RPMI8226 (cell line): Measurements from ENCODE around the gene KRT12.
A peak's percentile ranks its signal among the peaks of the same experiment; 100 is the strongest.
"Not testable (repeated sequence)": the region's sequence is repeated elsewhere in the genome, so short reads cannot be mapped to it uniquely, and the experiment has no call there.

Experiments used
- DNase-seq: peaks from one replicate; pipeline ENCODE4 v3.0.0-alpha.2; 2015

KRT12 gene

DNA sequence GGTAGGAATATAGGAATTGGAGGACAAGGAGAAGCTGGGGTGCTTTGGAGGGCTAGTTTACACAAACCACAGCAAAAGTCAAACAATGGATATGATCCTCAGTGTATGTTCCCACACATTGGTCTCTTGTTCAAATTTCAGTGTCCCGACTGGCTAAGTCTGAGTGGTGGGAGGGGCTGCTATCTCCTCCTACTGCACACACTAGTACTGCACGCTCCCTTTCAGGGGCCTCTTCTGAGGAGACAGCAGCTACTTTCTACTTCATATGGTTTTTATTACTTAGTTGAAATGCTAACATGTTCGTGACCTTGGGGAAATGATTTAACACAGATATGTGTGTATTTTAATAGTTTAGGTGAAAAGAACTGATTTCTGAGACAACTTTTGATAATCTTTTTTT is 25.8 kb downstream of the KRT12 start:
- DNase-seq = no peak

DNA sequence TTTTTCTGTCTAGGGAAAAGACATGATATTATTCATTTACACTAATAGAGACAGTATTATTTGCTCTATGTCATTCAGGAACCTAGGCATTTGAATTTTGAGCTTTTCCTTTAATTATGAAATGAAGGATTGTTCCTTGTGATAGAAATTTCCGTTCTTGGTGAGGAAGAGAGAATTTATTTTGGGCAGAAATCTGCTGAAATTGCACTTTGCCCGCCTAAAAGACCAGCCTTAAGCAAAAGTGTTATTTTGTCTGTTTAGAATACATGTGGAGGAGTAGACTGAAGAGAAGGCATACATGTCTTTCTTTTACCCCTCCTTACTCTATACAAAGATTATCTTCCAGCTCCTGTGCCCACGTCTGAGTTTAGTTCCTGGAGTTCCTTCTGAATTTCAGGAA is 27.8 kb downstream of the KRT12 start:
- no peak for DNase-seq

DNA sequence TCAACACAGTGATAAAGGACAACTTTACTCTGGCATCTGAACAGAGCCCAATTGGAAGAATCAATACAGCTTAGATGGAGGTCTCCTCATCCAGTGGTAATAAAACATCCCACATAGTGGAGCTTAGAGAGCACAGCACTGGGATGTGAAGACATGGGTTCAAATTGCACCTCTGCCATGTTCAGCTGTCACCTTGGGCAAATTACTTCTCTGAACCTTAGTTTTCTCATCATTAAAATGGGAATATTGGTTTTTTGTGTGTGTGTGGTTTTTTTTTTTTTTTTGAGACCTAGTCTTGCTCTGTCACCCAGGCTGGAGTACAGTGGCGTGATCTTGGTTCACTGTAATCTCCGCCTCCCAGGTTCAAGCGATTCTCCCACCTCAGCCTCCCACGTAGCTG is 31.0 kb downstream of the KRT12 start:
- DNase-seq = no peak

DNA sequence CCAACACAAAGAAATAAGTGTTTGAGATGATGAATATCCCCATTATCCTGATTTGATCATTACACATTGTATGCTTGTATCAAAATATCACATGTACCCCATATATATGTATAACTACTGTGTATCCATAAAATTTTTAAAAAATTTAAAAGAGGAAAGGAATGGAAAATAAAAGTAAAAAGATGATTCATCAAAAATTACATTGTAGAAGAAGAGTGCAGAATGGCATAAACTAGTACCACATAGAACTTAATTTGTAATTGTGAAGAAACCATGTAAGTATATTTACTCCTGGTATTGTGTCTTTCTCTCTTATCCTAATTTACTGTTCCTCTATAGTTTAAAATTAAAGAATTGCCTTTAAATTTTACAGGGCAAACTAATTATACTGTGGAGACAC is 33.1 kb downstream of the KRT12 start:
- DNase-seq = no peak

DNA sequence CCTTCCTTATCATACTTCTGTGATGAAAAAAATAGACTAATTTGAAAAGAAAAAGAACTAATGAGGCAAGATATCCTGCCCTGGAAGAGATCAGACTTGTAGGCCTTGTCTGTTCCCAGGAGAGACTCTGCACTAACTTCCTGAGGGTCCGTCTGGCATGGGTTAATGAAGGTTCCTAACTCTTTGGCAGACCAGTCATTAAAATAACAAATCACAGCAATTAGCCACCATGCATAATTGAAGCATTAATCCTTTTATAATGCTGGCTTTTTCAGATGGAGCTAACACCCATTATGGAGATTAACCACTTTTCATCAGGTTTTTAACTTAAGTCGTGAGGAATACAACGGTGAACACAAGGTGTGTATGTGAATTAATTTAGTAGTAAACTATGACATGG is 34.2 kb downstream of the KRT12 start:
- no peak for DNase-seq

DNA sequence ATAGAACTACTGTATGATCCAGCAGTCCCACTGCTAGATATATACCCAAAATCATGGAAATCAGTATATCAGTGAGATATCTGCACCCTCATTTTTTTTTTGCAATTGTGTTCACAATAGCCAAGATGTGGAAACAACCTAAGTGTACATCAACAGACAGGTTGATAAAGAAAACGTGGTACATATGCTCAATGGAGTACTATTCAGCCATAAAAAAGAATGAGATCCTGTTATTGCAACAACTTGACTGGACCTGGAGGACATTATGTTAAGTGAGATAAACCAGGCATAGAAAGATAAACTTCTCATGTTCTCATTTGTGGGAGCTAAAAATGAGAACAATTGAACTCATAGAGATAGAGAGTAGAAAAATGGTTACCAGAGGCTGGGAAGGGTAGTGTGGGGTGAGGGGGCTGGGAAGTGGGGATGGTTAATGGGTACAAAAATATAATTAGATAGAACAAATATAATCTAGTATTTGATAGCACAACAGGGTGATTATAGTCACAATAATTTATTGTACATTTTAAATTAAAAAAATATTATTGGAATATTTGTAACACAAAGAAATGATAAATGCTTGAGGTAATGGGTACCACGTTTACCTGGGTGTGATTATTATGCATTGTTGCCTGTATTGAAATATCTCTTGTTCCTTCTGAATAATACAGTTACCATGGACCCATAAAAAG is 36.8 kb downstream of the KRT12 start:
- no peak for DNase-seq

DNA sequence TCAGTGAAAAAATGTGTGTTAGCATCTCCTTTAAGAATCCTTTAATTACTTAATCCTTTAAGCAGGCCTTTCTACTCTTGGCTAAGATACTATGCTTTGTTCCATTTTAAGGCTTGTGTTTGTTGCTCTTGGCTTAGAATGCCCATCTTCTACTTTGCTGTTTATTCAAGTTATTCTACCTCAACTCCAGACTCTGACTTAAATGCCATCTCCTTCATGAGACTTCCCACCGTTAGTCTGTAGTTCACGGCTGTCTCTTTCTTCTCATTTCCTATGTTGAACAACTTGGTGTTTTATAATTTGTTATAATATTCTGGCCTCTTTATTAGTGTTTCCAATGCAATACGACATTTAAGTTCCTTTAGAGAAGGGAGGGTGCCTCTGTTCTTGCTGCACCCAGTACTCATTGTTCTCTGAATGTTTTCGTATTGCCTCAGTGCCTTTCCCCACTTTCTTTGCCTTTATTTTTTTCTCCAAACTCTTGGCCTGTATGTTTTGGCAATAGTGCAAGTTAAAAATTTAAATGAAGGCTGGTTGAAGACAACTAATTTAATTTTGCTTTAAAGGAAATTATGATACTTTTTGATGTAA is 38.5 kb downstream of the KRT12 start:
- no peak for DNase-seq

DNA sequence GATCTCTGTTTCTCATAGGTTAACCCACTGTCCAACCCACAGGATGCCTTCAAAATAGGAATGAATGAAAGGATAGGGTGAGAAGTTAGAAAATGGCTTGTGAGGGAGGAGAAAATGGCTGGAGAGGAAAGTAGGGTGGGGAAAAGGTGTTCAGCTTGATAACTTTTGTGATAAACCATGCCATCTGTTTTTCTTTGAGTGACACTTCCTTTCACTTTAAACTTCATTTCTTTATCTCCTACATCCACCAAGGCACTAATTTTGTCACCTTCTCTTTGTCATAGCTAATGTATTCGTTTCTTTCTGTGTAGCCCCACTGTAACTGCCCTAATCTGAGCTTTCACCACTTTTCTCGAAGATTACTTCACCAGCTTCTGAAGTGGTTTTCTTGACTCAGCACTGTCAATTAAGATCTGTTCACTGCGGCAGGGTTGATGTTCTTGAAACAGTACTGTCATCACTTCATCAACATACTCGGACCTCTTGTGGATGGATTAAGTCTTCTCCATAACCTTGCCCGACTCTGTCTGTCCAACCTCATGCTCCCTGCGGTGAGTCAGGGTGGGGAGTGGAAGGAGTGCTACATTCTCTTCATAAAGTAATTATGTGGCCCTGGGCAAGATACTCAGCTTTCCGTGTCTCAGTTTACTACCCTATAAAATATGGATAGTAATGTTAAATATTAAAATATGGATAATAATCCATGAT is 39.1 kb downstream of the KRT12 start:
- DNase-seq = no peak

DNA sequence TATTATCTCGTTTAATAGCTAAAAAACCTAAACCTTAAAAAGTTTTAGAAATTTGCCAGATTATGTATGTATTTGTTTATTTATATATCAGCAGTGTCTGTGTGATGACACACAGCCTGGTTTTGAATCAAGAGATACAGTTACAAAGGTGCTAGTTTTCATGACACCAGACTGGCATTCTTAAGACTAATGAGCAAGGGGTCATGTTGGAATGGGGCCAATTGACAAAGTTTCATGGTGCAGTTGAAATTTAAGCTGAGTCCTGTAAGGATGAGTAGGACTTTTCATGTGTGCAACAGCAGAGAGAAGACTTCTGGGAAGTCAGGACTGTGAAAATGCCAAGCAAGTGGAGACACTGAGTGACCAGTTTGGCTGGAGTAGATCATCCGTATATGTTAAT is 41.4 kb downstream of the KRT12 start:
- no peak for DNase-seq

DNA sequence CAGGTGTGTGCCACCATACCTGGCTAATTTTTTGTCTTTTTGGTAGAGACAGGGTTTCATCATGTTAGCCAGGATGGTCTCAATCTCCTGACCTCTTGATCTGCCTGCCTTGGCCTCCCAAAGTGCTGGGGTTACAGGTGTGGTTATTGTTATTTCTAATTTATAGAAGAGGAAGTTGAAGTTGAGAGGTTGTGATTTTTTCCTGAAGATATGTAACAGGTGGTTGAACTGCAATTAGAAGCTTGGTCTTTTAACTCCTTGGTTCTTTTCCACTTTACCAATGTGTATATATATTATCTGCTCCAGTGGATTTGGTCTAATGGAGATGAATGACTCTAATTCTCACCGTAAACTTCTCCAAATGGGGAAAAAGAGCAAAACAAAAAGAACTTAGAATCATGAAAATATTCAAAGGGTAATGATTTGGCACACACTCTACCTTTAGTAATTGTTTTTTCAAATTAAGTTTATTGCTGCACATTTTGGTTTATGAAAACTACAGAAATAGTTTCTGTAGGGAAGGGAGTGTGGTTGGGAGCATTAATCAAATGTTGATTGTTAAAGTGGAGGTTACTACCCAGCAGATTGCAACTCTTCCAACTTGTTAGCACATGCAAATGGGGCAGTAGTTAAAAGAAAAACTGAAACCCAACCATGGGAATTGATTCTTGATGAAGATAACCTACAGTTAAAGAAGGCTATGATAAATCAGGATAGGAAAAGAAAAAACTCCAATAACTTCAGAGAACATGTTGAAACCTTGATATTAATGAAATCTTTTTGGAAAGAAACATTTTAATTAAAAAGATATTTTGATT is 42.8 kb downstream of the KRT12 start:
- no peak for DNase-seq

DNA sequence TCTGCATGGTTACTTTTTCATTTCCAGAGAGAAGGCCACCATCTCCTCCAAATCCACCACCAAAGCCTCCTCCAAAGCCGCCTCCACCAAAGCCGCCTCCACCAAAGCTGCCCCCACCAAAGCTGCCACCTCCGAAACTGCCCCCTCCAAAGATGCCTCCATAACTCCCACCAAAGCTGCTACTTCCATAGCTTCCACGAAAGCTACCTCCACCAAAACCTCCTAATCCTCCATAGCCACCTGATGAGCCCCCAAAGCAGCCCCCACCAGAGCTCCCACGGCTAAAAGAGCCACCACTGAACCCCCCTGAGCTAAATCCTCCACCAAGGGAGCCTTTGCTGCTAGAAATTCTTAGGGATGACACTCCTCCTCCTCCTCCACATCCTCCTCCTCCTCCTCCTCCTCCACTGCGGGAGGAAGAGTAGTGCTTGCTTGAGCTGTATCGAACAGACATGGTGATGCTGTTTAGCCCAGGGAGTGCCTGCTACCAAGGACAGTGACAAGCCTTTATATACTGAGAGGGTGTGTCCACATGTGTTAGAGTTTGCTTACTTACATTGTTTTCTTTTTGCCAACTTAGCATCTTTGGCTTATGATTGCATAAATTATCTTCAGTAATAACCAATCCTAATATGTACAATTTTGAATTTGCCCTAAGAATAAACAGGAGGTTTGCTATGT is 44.8 kb downstream of the KRT12 start, which contains the start of gene KRT10:
Gene KRT10 (minus strand): TSS at position 483 of the 681 bp plus-strand sequence. CDS start 29 bp downstream, at position 454.
- no peak for DNase-seq

DNA sequence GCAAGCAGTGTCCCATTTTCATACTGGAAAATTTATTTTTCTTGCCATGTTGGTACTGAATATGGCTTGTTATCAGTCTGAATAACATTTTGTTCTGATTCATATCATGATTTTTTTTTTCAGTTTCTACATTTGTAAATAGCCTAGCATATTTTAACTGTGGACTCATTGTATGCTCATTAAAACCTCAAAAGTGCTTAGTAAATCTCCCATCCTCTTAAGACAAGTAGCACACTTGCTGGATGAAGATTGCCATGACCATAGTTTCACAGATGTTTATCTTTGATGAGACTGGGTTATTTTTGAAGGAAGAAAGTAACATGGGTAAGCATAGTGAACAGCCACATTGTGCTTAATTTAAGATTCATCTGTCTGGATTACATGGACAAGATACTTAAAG is 45.5 kb downstream of the KRT12 start:
- DNase-seq = no peak

DNA sequence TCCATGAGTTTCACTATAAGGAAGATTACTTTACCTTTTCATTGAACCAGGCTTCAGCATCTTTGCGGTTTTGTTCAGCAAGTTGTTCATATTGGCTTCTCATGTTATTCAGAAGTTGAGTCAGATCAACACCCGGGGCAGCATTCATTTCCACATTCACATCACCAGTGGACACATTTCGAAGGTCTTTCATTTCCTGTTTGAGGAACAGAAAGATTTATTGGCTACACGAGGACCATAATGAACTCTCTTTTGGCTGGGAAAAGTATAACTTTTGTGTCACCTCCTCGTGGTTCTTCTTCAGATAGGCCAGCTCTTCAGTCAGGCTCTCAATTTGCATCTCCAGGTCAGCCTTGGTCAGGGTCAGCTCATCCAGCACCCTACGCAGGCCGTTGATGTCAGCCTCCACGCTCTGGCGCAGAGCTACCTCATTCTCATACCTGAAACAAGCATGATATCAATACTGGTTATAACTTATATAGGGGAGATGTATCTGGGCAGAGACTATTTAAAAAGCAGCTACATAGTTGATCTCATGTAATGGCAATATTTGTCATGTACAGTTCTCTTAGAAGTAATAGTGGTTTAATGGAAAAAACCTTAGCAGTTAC is 46.7 kb downstream of the KRT12 start:
- DNase-seq = no peak

DNA sequence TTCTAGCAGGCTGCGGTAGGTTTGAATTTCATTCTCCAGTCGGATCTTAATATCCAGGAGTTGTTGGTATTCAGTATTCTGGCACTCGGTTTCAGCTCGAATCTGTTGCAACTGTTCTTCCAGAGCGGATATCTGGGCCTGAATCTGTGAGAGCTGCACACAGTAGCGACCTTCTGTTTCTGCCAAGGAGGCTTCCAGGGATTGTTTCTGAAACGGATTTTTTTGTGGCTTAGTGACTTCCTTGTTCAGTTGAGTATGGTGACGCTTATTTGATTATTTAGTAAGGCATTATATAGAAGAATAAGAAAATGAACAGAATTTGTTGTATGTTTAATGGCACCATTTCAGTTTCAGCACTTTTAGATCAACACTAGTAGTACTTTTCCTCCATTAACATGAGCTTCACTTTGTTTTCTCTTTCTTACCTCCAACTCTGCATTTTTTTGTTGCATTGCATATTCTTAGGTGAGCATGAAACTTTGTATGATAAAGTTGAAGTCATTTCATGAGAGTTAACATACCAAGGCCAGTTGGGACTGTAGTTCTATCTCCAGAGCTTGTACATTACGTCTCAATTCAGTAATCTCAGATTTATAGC is 47.4 kb downstream of the KRT12 start:
- DNase-seq = no peak

DNA sequence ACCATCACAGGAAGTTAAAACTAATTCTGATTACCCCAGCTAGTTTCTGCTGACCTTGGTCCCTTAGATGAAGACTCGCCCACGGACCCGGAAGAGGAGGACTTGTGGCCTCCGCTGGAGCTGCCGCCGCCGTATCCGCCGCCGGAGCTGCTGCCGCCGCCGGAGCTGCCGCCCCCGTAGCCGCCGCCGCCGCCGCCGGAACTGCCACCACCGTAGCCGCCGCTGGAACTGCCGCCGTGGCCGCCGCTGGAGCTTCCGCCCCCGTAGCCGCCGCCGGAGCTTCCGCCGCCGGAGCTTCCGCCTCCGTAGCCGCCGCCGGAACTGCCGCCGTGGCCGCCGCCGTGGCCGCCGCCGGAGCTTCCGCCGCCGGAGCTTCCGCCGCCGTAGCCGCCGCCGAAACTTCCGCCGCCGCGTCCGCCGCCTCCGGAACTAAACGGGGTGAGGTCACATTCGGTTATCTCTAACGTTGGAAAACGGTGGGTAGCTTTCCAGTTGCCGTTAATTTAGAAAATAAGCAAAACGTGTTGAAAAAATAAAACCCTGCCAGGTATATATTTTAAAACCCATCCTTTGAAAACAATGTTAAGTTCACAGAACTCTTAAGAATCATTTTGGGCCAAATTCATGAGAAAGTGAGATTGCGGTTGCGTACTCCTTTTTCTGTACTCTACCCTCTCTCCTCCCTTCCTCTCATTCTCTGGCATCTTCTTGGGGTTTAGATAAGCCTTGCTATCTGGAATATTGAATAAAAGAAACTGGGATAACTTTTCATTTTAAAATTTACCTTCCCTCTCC is 48.1 kb downstream of the KRT12 start:
- peak; percentile 89 for DNase-seq

DNA sequence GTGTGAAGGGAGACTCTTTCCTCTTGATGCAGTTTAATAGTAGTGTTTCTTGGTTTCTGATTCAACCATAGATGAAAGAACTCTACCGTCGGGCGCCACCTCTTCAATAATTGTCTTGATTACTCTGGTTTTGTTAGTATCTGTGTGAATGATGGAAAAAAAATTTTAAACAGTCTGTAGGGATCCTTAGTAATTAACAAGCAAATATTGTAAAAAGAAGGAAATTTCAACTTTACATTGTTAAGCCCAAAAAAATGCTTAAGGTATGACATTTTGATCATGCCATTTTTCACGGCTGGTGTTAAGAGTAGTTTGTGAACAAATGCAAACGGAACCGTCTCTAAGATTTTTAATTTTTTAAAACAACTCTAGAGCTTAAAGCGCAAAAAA is 48.7 kb downstream of the KRT12 start:
- no peak for DNase-seq

DNA sequence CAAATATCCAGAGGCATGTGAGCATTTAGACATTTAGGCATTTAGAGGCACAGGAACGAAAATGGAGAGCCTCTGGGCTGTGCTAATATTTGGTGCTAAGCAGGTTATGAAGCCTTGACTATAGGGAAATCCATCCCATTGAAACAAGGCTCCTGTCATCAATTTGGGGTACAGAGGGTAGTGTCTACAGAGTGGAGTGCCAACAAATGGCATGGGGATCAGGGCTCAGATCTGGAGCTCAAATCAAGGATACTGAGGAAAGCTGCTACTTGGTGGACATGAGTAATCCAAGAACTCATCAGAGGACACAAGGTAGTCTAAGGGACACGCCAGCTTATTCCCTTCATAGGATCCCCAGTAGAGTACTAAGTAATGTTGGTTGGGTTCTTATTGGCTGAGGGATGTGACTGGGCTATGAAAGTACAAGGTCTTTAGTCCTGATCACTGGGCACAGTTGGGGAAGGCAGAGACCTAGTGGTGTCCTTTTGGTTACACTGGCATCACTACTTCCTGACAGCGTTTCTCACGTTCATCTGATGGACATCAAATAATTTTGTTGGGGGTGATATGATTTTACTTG is 49.8 kb downstream of the KRT12 start:
- no peak for DNase-seq

DNA sequence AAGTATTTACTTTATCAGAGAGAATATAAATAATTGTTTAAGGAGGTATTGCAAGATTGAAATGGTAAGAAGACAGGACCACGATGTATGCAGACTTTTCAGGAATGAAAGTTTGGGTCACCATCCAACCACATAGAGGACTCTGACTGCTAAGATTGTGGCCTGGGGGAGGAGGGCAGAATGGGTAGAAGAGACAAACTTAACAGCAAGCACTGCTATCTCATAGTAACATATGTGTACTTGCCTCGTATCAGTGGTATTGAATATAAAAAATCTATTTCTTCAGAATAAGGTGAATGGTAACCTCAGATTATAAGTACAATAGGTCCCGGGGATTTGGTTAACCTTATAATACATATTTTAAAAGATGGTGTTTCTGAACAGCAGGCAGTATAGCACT is 50.5 kb downstream of the KRT12 start:
- DNase-seq = no peak

DNA sequence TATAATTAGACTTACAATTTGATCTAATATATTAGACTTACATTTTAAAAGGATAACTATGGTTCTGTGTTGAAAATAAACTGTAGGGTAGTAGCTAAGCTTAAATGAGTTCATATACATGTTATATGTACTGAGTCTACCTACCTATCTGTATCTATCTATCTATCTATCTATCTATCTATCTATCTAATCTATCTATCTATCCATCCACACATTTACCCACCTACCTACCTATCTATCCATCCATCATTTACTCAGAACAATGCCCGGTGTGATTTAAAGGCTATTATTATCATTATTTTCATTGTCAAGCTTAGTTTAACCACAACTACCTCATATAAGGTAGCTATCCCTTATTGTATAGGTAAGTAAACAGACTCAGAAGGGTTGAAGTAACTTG is 51.6 kb downstream of the KRT12 start:
- no peak for DNase-seq

DNA sequence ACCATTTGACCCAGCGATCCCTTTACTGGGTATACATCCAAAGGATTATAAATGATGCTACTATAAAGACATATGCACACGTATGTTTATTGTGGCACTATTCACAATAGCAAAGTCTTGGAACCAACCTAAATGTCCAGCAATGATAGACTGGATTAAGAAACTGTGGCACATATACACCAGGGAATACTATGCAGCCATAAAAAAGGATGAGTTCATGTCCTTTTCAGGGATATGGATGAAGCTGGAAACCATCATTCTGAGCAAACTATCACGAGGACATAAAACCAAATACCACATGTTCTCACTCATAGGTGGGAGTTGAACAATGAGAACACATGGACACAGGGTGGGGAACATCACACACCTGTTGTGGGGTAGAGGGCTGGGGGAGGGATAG is 52.4 kb downstream of the KRT12 start:
- DNase-seq = not testable (repeated sequence)

DNA sequence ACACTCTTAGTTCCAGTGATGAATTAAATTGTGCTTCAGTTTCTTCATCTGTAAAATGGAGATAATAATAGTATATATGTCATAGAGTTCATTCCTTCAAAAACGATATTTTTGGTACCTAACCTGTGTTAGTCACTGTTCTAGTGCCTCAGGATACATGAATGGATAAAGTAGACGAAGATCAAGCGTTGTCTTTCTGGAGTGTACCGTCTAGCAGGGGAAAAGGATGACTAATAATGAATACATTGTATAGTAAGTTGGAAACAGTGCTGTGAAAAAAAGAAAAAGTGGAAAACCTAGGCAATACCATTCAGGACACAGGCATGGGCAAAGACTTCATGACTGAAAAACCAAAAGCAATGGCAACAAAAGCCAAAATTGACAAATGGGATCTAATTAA is 53.2 kb downstream of the KRT12 start:
- DNase-seq = no peak
